Transverse colon (tissue), 4 donors: ENCODE data around the gene MLLT10. TPM values are rescaled to one million over a fixed set of nuclear protein-coding genes. Genes with fewer than 3 reads are reported as not detected.

Source experiments
- DNase-seq: peaks from one replicate; pipeline ENCODE4 v3.0.0-alpha.2; 2019
- H3K27ac ChIP-seq, 4 donors: fragments of 200-600 bp; sonication (generic); 2 replicates each; pipeline ENCODE4 v1.5.1; 2016 to 2018; ENCODE audit warnings: inconsistent platforms in 4 of 4
- H3K27me3 ChIP-seq: fragments of 200-600 bp; sonication (generic); 2 replicates; pipeline ENCODE4 v1.5.1; 2017; ENCODE audit warnings: inconsistent platforms
- H3K36me3 ChIP-seq, 4 donors: fragments of 200-600 bp; sonication (generic); 2 replicates each; pipeline ENCODE4 v1.5.1; 2017 to 2019; ENCODE audit warnings: inconsistent platforms in 4 of 4
- H3K4me1 ChIP-seq, 4 donors: fragments of 200-600 bp; sonication (generic); 2 replicates each; pipeline ENCODE4 v1.5.1; 2017 to 2020; ENCODE audit warnings: inconsistent platforms in 4 of 4
- H3K4me3 ChIP-seq, 4 donors: fragments of 200-600 bp; sonication (generic); 1 replicate in 1 of 4; 2 replicates in 3 of 4; pipeline versions ENCODE4 v1.5.1 to v1.6.1; 2017 to 2019; ENCODE audit warnings: inconsistent platforms in 4 of 4
- H3K9me3 ChIP-seq, 2 donors: fragments of 200-600 bp; sonication (generic); 2 replicates each; pipeline ENCODE4 v1.5.1; 2017 to 2019; ENCODE audit warnings: inconsistent platforms in 2 of 2
- CTCF ChIP-seq, 5 experiments: fragments of 200-600 bp in 3 of 5; fragments of 450-650 bp in 2 of 5; sonication (generic) in 3 of 5; IDR thresholded peaks; 1 replicate in 2 of 5; 2 replicates in 3 of 5; pipeline ENCODE4 v1.5.1; 2016 to 2017; ENCODE audit warnings: antibody characterized with exemption in 5 of 5, inconsistent platforms in 3 of 5, mild to moderate bottlenecking in 2 of 5, moderate library complexity in 1 of 5
- EP300 ChIP-seq: sonication (generic); formaldehyde crosslinking; IDR thresholded peaks from one replicate; pipeline ENCODE4 v1.6.1; 2017; ENCODE audit warnings: antibody characterized with exemption, low read depth
- POLR2A ChIP-seq: fragments of 450-650 bp; IDR thresholded peaks from one replicate; pipeline ENCODE4 v1.6.1; 2016; ENCODE audit warnings: antibody characterized with exemption, mild to moderate bottlenecking, moderate library complexity
- POLR2AphosphoS5 ChIP-seq, 3 donors: sonication (generic); formaldehyde crosslinking; IDR thresholded peaks; one replicate each; pipeline ENCODE4 v1.6.1; 2016; ENCODE audit warnings: antibody characterized with exemption in 3 of 3
- WGBS, 2 donors: methylation state at CpG; one replicate each; pipeline ENCODE4 v1.1.5; 2018; ENCODE audit warnings: low coverage in 1 of 2; 5-methylcytosine and 5-hydroxymethylcytosine counted together
- in situ Hi-C, 4 donors: fragments of 200-750 bp; cut with MboI; loops; one replicate each; pipeline versions ENCODE4 v1.15.0 to v1.15.1; 2017; ENCODE audit warnings: low sequenced_read_pairs in 3 of 4, low pct_ligation_motif_present in 1 of 4, low pct_unique_long_range_greater_than_20kb in 1 of 4
- intact Hi-C: fragments of 100-400 bp; cut with DNase I; formaldehyde crosslinking; loops from one replicate; pipeline ENCODE4 v1.15.1; 2023; ENCODE audit warnings: low total_unique reads
- total RNA-seq, 4 donors: library from RNA; depleted of rRNA; stranded (reverse); fragments of >200 nt; gene quantifications; one replicate each; pipeline ENCODE4 v1.1.0, GENCODE V29; 2016

Gene MLLT10
- total RNA-seq, 4 donors from 2014 or later: 12.0 to 43.0 (median 28.5) TPM

- in situ Hi-C loops (no loop called here), intact Hi-C loops (no loop called here)
- Histone ChIP-seq H3K4me3 (no peak overlapping the region), H3K4me1 (no peaks in the 10 kb centered on the region), H3K27ac (no peak overlapping the region), H3K27me3 (no peaks in the 10 kb centered on the region), H3K36me3 (no peaks in the 10 kb centered on the region), H3K9me3 (no peaks in the 10 kb centered on the region)
- TF ChIP-seq POLR2AphosphoS5 (IDR thresholded peaks at IDR 0.05) (no peak), POLR2A (no peak), CTCF (IDR thresholded peaks at IDR 0.05) (no peak), EP300 (no peak)
- no peak for DNase-seq
- 89 to 100% methylated on average over 5 of the region's 5 CpGs for WGBS, 2 donors
Observed at GRCh38 chr10:21655687-21656086, 121.7 kb downstream of the MLLT10 start.

DNA sequence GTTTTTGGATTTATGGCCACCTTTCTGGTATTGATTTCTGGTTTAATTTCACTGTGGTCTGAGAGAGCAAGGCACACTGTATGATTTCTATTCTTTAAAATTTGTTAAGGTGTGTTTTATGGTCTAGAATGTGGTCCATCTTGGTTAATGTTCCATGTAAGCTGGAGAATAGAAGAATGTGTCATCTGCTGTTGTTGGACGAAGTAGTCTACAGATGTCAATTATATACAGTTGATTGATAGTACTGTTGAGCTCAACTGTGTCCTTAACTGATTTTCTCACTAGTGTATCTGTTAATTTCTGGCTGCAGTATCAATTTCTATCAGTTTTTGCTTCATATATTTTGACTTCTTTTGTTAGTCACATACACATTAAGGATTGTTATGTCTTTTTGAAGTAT is 127.1 kb downstream of the MLLT10 start:
- H3K27me3 ChIP-seq: no peaks in the 10 kb centered on the region
- intact Hi-C loops (no loop called here), in situ Hi-C loops (no loop called here)
- H3K27ac ChIP-seq: no peak overlapping the region
- TF ChIP-seq EP300: no peak
- no peak for TF ChIP-seq CTCF (IDR thresholded peaks at IDR 0.05)
- no peak for TF ChIP-seq POLR2AphosphoS5 (IDR thresholded peaks at IDR 0.05)
- no peak for TF ChIP-seq POLR2A
- no peak for DNase-seq
- H3K4me3 ChIP-seq: no peak overlapping the region
- H3K9me3 ChIP-seq: no peaks in the 10 kb centered on the region
- WGBS, 2 donors: 78 to 88% methylated on average over 1 of the region's 1 CpG
- H3K4me1 ChIP-seq: peaks cover 0 to 12% (median 0%) of the 10 kb centered on the region in 4 donors
- H3K36me3 ChIP-seq: no peaks in the 10 kb centered on the region

DNA sequence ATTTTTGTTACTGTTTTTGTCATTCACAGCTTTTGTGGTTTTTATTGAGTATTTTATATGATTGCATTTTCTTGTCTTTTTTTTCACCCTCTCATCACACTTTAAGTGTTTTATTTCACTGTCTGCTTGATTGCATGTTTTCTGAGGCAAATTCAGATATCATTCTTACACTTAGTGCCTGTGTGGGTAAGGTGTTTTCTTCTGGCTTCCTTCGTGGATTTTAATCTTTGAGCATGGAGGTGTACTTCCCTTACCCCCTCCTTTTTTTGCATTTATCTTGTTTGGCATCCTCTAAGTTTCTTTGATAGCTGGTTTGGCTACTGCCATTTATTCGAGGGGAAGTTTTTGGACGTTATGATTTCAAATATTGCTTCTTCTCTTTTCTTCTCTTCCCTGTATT is 127.9 kb downstream of the MLLT10 start:
- in situ Hi-C loops (no loop called here), intact Hi-C loops (no loop called here)
- Histone ChIP-seq H3K9me3 (no peaks in the 10 kb centered on the region), H3K4me1 (peaks cover 0 to 12% (median 0%) of the 10 kb centered on the region in 4 donors), H3K4me3 (no peak overlapping the region), H3K36me3 (no peaks in the 10 kb centered on the region), H3K27me3 (no peaks in the 10 kb centered on the region), H3K27ac (no peak overlapping the region)
- no peak for TF ChIP-seq EP300
- no peak for DNase-seq
- WGBS, 2 donors: 74 to 95% methylated on average over 3 of the region's 3 CpGs

DNA sequence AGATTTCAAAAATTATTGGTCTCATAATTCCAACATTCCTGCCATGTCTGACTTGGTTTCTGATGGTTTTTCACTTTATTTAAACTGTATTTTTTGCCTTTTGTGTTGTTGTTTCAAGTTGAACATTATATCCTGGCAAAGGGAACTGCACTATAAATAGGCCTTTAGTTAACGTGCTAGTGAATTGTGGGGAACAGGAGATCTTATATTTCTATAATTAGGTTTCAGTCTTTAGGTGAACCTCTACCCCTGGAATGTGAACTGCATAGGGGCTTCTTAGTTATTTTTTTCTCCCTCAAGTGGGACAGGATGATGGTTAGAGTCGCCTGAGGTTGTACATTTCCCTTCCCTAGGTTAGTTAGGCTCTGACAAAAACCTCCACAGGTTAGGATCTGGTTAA is 128.6 kb downstream of the MLLT10 start:
- intact Hi-C loops (no loop called here), in situ Hi-C loops (no loop called here)
- H3K27me3 ChIP-seq: no peaks in the 10 kb centered on the region
- no peak overlapping the region for H3K27ac ChIP-seq
- TF ChIP-seq EP300 (no peak), POLR2A (no peak), CTCF (IDR thresholded peaks at IDR 0.05) (no peak), POLR2AphosphoS5 (IDR thresholded peaks at IDR 0.05) (no peak)
- no peak overlapping the region for H3K4me3 ChIP-seq
- H3K9me3 ChIP-seq: no peaks in the 10 kb centered on the region
- DNase-seq: no peak
- H3K36me3 ChIP-seq: no peaks in the 10 kb centered on the region
- WGBS, 2 donors: 84 to 100% methylated on average over 1 to 2 of the region's 2 CpGs
- peaks cover 0 to 14% (median 0%) of the 10 kb centered on the region in 4 donors for H3K4me1 ChIP-seq

- peaks cover 0 to 9% (median 0%) of the 10 kb centered on the region in 4 donors for H3K4me1 ChIP-seq
- in situ Hi-C loops: no loop called here
- WGBS, 2 donors: 58 to 65% methylated on average over 1 of the region's 1 CpG
- H3K4me3 ChIP-seq: no peak overlapping the region
- H3K36me3 ChIP-seq: peaks cover 0 to 5% (median 0%) of the 10 kb centered on the region in 4 donors
- no peak overlapping the region for H3K27ac ChIP-seq
- H3K27me3 ChIP-seq: no peaks in the 10 kb centered on the region
- no peaks in the 10 kb centered on the region for H3K9me3 ChIP-seq
- no peak for TF ChIP-seq POLR2AphosphoS5 (IDR thresholded peaks at IDR 0.05)
- TF ChIP-seq CTCF (IDR thresholded peaks at IDR 0.05): no peak
- no peak for TF ChIP-seq POLR2A
- TF ChIP-seq EP300: no peak
- no peak for DNase-seq
- intact Hi-C loops: no loop called here
Observed at GRCh38 chr10:21668831-21669230, 134.8 kb downstream of the MLLT10 start.
